Karpas-422 (cell line): ENCODE data around the gene R3HDM2. TPM values are rescaled to one million over a fixed set of nuclear protein-coding genes. Genes with fewer than 3 reads are reported as not detected.

Experiments used
- DNase-seq: peaks from one replicate; pipeline ENCODE4 v3.0.0-alpha.2; 2015
- H2AFZ ChIP-seq: fragments of 200-600 bp; sonication (generic); 2 replicates; pipeline ENCODE4 v1.6.1; 2014; ENCODE audit warnings: antibody characterized with exemption, low read length, mixed read lengths
- H3K27ac ChIP-seq: fragments of 200-600 bp; sonication (generic); 2 replicates; pipeline ENCODE4 v1.5.1; 2014; ENCODE audit warnings: mild to moderate bottlenecking, low read length, moderate library complexity
- H3K27me3 ChIP-seq: fragments of 200-600 bp; sonication (generic); 2 replicates; pipeline ENCODE4 v1.6.1; 2014; ENCODE audit warnings: low read length, mixed read lengths
- H3K36me3 ChIP-seq: fragments of 200-600 bp; sonication (generic); 2 replicates; pipeline ENCODE4 v1.6.1; 2014; ENCODE audit warnings: low read length, mixed read lengths; ENCODE audit not compliant: insufficient read depth
- H3K4me1 ChIP-seq: fragments of 200-600 bp; sonication (generic); 2 replicates; pipeline ENCODE4 v1.6.1; 2014; ENCODE audit warnings: mild to moderate bottlenecking, low read length, mixed read lengths
- H3K4me2 ChIP-seq: fragments of 200-600 bp; sonication (generic); 2 replicates; pipeline ENCODE4 v1.6.1; 2014; ENCODE audit warnings: low read length, low read depth, mild to moderate bottlenecking; ENCODE audit not compliant: poor library complexity, severe bottlenecking
- H3K4me3 ChIP-seq: fragments of 200-600 bp; sonication (generic); 2 replicates; pipeline ENCODE4 v1.5.1; 2014; ENCODE audit warnings: mild to moderate bottlenecking, antibody characterized with exemption, low read length, mixed read lengths
- H3K79me2 ChIP-seq: fragments of 200-600 bp; sonication (generic); 2 replicates; pipeline ENCODE4 v1.6.1; 2014; ENCODE audit warnings: mild to moderate bottlenecking, low read length, mixed read lengths
- H3K9ac ChIP-seq: fragments of 200-600 bp; sonication (generic); 2 replicates; pipeline ENCODE4 v1.6.0; 2014; ENCODE audit warnings: low read length
- H3K9me2 ChIP-seq: fragments of 200-600 bp; sonication (generic), shearing (Covaris generic); replicated peaks from 2 replicates; pipeline ENCODE4 v1.6.0; 2014; ENCODE audit warnings: mild to moderate bottlenecking, low read length, moderate library complexity; ENCODE audit not compliant: insufficient read depth
- H3K9me3 ChIP-seq: fragments of 300-700, 200-600 bp; sonication (generic); 2 replicates; pipeline ENCODE4 v1.6.1; 2014; ENCODE audit warnings: low read length, mixed read lengths
- H4K20me1 ChIP-seq: fragments of 200-600 bp; sonication (generic); 2 replicates; pipeline ENCODE4 v1.6.1; 2014; ENCODE audit warnings: mild to moderate bottlenecking, antibody characterized with exemption, low read length, low read depth; ENCODE audit not compliant: insufficient read depth
- small RNA-seq: library from RNA; depleted of rRNA; stranded (forward); fragments of <200 nt; gene quantifications from one replicate; pipeline ENCODE3, GENCODE V24; 2014
- total RNA-seq: library from RNA; depleted of rRNA; stranded (reverse); fragments of >200 nt; shearing (Covaris generic); gene quantifications from 2 replicates; pipeline ENCODE4 v1.2.3, GENCODE V29; 2014; ENCODE audit warnings: low replicate concordance; rRNA removed

Gene R3HDM2
- total RNA-seq, 1 experiment from 2014 or later, result 39.0 TPM

DNA sequence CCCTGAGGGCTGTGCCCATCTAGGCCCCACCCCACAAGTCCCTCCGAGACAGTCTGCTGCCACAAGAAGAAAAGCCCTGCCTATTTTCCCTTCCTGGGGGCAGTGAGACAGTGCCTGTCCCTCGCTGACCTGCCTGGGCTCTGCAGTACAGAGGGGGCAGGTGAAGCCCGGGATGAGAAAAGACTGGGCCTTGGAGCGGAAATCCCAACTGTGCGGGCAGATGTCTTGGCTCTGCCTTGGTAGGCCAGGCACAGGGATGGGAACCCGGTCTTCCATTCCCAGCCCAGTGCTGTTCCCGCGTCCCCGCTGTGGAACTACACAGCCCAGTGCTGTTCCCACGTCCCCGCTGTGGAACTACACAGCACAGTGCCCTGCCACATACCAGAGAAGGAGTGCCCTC is 227.1 kb downstream of the R3HDM2 start:
- Histone ChIP-seq H3K27ac (no peak overlapping the region), H3K27me3 (no peaks in the 10 kb centered on the region), H3K4me2 (no peak overlapping the region), H3K9me3 (no peaks in the 10 kb centered on the region), H3K4me1 (no peaks in the 10 kb centered on the region), H4K20me1 (no peaks in the 10 kb centered on the region), H3K9me2 (no peaks in the 10 kb centered on the region), H3K9ac (no peak overlapping the region), H2AFZ (no peak overlapping the region), H3K36me3 (no peaks in the 10 kb centered on the region), H3K79me2 (no peaks in the 10 kb centered on the region), H3K4me3 (no peak overlapping the region)
- no peak for DNase-seq

Small RNAs within 50 kb of the gene (small RNA-seq; reads per million reads assigned to genes)
- gene RNU6-879P, result not detected

Other genes with a start within 250 kb of the R3HDM2 start
- gene NXPH4, start 214.2 kb downstream of the R3HDM2 start, total RNA-seq, result 2.9 and 4.2 TPM in 2 replicates
- 399 and 449 TPM in 2 replicates for gene SHMT2, start 201.3 kb downstream of the R3HDM2 start, total RNA-seq
- 5.9 and 7.8 TPM in 2 replicates for gene STAC3, start 179.9 kb downstream of the R3HDM2 start, total RNA-seq
- gene INHBC, start 3.7 kb upstream of the R3HDM2 start, total RNA-seq, result 0.11 TPM in 1 of 2 replicates, not detected in the other
- 14.3 and 17.9 TPM in 2 replicates for gene INHBE, start 24.3 kb upstream of the R3HDM2 start, total RNA-seq
- 1.9 and 9.3 TPM in 2 replicates for gene GLI1, start 28.7 kb upstream of the R3HDM2 start, total RNA-seq
- gene ARHGAP9, start 48.8 kb upstream of the R3HDM2 start, total RNA-seq, result 6.7 and 12.3 TPM in 2 replicates
- 204 and 260 TPM in 2 replicates for gene MARS1, start 57.0 kb upstream of the R3HDM2 start, total RNA-seq
- 54.3 and 73.3 TPM in 2 replicates for gene DDIT3, start 89.5 kb upstream of the R3HDM2 start, total RNA-seq
- 23.5 and 32.4 TPM in 2 replicates for gene MBD6, start 91.8 kb upstream of the R3HDM2 start, total RNA-seq
- gene DCTN2, start 116.1 kb upstream of the R3HDM2 start, total RNA-seq, result 77.9 and 123 TPM in 2 replicates
- gene KIF5A, start 119.0 kb upstream of the R3HDM2 start, total RNA-seq, result 21.5 and 24.0 TPM in 2 replicates
- gene PIP4K2C, start 160.1 kb upstream of the R3HDM2 start, total RNA-seq, result 9.3 and 23.9 TPM in 2 replicates
- gene DTX3, start 173.8 kb upstream of the R3HDM2 start, total RNA-seq, result 16.8 and 22.9 TPM in 2 replicates
- 0.87 TPM in 1 of 2 replicates, not detected in the other for gene ARHGEF25, start 180.4 kb upstream of the R3HDM2 start, total RNA-seq
- 0.58 and 0.63 TPM in 2 replicates for gene B4GALNT1, start 202.2 kb upstream of the R3HDM2 start, total RNA-seq